IPS-18a (cell line): Measurements from ENCODE around the gene DHRS4L2.
A peak's percentile ranks its signal among the peaks of the same experiment; 100 is the strongest.
"Not testable (repeated sequence)": the region's sequence is repeated elsewhere in the genome, so short reads cannot be mapped to it uniquely, and the experiment has no call there.

Experiments used
- H3K27ac ChIP-seq: one replicate; pipeline ENCODE4 v1.5.1; 2013; ENCODE audit warnings: low read length
- H3K27me3 ChIP-seq: one replicate; pipeline ENCODE4 v1.6.1; 2013; ENCODE audit warnings: mild to moderate bottlenecking, low read length; ENCODE audit not compliant: control insufficient read depth, insufficient read depth
- H3K36me3 ChIP-seq: one replicate; pipeline ENCODE4 v1.6.1; 2013; ENCODE audit warnings: low read depth, low read length; ENCODE audit not compliant: control insufficient read depth
- H3K4me1 ChIP-seq: one replicate; pipeline ENCODE4 v1.6.1; 2013; ENCODE audit warnings: low read depth, low read length; ENCODE audit not compliant: control insufficient read depth
- H3K4me3 ChIP-seq: one replicate; pipeline ENCODE4 v1.5.1; 2013; ENCODE audit warnings: low read length
- H3K9ac ChIP-seq: one replicate; pipeline ENCODE4 v1.6.1; 2013; ENCODE audit warnings: mild to moderate bottlenecking, low read length, moderate library complexity
- H3K9me3 ChIP-seq: one replicate; pipeline ENCODE4 v1.6.1; 2013; ENCODE audit warnings: low read depth, low read length; ENCODE audit not compliant: control insufficient read depth

Gene DHRS4L2

DNA sequence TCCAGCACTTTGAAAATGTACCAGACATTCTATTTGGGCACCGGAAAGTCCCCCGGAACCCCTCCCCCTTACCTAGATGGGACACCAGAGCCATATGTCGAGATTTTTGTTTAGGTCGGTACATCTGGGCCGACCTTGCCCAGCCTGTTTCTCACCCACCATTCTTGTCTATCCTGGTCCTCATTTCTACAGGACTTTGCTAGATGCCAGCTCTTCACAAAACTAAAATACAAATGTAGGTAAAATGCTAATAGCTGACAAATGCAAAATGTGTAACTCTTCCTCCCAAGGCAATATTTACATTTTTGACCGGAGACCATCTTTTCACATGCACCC is 34.5 kb upstream of the DHRS4L2 start:
- H3K9ac ChIP-seq, result peak overlapping the region; percentile 91
- H3K9me3 ChIP-seq, H3K27me3 ChIP-seq, H3K27ac ChIP-seq, H3K36me3 ChIP-seq, H3K4me1 ChIP-seq: not testable (repeated sequence)
- peak overlapping the region; percentile 98 for H3K4me3 ChIP-seq

DNA sequence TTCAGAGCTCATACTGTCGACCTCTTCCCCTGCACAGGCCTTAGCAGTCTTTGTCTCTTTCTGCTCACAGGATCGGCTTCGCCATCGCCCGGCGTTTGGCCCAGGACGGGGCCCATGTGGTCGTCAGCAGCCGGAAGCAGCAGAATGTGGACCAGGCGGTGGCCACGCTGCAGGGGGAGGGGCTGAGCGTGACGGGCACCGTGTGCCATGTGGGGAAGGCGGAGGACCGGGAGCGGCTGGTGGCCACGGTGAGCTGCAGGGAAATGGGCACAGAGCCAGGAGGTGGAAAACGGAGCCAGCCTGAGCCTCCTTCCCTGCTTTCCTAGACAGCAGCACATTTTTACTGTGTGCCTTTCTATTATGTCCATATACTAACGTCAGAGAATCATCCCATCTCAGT is 33.8 kb upstream of the DHRS4L2 start:
- not testable (repeated sequence) for H3K4me1 ChIP-seq, H3K9me3 ChIP-seq, H3K27ac ChIP-seq, H3K4me3 ChIP-seq, H3K36me3 ChIP-seq, H3K27me3 ChIP-seq, H3K9ac ChIP-seq

DNA sequence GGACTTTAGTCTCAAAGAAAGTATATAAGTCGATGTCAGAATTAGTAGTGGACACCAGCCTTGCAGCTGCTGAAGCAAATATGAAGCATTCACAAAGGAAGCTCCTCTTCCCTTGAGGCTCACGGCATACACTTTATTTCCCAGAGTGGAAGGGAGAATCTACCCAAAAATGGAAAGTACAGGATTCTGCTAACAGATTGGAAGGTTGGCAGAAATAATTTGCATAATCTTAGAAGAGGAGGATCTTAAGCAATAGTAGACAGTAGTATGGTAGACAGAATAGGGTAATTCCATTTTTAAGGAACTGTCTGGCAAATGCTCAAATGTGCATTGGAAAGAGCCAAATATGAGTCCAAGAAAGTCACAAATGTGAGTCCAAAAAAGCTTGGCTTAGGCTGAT is 32.9 kb upstream of the DHRS4L2 start:
- not testable (repeated sequence) for H3K4me3 ChIP-seq, H3K4me1 ChIP-seq, H3K27me3 ChIP-seq, H3K27ac ChIP-seq, H3K9ac ChIP-seq, H3K36me3 ChIP-seq, H3K9me3 ChIP-seq

DNA sequence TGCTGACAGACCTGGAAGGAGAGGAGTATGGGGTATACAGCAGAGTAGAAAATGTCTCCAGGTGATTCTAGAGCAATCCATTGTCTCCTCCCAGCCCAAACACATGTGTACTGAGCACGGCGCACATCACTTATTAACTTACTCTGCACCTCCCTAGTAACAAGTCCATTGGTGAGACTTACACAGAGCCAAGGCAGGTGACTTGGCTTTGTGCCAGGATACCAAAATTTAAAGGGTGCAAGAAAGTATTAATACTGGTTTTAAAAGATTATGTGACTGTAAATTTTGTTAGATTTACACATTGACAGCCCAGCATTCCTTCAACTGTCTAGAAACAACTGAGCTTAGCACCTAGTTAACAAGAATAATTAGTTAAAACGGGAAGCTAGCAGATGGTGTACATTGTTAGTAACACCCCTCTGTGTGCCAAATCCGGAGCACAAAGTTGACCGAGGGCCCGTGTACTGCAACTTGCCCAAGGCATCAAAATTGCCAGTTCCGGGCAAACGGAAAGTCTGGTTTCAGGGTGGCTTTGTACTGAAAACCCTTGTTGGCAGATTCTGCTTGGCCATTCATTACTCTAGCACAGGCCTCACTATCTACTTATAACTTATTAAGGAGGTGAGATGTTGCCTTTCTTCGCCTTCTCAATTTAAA is 30.7 kb upstream of the DHRS4L2 start:
- not testable (repeated sequence) for H3K27ac ChIP-seq, H3K9ac ChIP-seq, H3K36me3 ChIP-seq, H3K27me3 ChIP-seq, H3K4me1 ChIP-seq, H3K9me3 ChIP-seq, H3K4me3 ChIP-seq

DNA sequence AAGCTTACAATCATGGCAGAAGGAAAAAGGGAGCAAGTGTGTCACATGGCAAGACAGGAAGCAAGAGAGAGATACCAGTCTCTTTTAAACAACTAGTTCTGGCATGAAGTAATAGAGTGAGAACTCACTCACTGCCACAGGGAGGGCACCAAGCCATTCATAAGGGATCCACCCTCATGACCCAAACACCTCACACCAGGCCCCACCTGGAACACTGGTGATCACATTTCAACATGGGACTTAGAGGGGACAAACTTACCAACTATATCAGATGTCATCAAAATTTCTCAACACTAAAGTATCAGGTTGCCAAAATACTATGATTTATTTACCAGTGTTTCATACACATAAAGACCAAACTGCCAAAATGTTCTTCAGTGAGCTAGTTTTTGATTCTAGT is 27.8 kb upstream of the DHRS4L2 start:
- not testable (repeated sequence) for H3K36me3 ChIP-seq, H3K4me3 ChIP-seq, H3K9ac ChIP-seq

DNA sequence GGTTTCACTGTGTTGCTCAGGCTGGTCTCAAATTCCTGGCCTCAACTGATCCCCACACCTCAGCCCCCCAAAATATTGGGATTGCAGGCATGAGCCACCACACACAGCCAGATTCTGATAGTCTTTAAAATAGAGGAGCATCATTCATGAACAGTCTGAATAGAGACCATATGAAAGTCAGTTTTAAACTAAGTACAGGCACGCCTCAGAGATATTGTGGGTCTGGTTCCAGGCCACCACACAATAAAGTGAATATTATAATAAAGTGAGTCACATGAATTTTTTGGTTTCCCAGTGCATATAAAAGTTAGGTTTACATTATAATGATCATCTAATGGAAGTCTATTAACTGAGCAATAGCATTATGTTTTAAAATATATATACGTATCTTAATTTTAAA is 27.0 kb upstream of the DHRS4L2 start:
- not testable (repeated sequence) for H3K36me3 ChIP-seq, H3K27me3 ChIP-seq, H3K4me1 ChIP-seq, H3K9ac ChIP-seq, H3K27ac ChIP-seq, H3K9me3 ChIP-seq, H3K4me3 ChIP-seq

More for the DNA sequence above, 27.8 kb upstream of the DHRS4L2 start:
- H3K4me1 ChIP-seq, H3K9me3 ChIP-seq, H3K27me3 ChIP-seq, H3K27ac ChIP-seq: not testable (repeated sequence)

DNA sequence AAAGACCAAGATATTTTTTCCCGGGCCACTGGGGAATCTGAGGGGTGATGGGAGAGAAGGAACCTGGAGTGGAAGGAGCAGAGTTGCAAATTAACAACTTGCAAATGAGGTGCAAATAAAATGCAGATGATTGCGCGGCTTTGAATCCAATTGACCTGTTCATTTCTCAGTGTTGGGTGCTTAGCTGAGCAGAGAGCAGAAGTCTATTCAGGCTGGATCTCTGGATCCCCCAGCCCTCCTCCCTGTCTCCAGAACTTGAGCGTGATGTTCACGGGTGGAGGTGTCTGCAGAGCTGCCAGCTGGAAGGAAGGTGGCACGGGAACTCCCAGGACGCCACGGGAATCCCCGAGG is 19.6 kb upstream of the DHRS4L2 start:
- H3K36me3 ChIP-seq, H3K9me3 ChIP-seq, H3K9ac ChIP-seq, H3K4me1 ChIP-seq, H3K4me3 ChIP-seq, H3K27me3 ChIP-seq, H3K27ac ChIP-seq: not testable (repeated sequence)

DNA sequence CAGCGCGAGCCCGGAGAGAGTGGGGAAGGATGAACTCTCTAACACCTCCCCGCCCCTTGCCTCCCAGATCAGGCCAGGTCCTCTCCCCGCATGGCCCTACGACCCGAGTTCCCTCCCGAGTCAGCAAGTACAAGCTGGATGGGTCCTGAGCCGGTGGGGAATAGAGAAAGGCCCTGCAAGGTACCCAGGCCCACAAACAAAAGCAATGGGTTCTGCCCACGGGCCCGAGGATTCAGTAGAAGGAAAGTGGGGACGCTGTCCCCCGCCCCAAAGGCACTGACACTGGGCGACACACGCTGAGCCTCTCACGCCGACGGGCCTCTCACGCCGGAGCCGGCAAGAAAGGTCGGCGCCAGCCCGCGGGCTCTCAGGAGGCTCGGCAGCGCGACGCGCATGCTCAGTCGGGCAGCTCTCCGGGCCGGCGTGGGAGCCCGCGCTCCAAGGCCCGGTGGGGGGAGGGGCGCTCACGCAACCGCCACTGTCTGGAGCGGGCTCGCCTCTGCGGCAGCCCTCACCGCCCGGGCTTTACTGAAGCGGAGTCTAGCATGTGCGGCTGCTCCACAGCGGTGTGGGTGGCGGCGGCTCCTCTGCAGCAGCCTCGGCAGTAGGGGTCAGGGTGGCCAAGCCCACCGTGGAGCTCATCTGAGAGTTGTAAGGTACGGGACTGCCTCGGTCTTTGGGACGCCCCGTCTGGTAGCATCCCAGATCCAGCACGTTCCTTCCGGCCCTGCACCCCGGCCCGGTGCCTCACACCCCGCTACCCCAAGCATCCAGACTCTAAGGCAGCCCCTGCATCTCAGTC is 19.0 kb upstream of the DHRS4L2 start:
- H3K27ac ChIP-seq, H3K27me3 ChIP-seq, H3K9me3 ChIP-seq, H3K9ac ChIP-seq, H3K4me3 ChIP-seq, H3K36me3 ChIP-seq, H3K4me1 ChIP-seq: not testable (repeated sequence)

DNA sequence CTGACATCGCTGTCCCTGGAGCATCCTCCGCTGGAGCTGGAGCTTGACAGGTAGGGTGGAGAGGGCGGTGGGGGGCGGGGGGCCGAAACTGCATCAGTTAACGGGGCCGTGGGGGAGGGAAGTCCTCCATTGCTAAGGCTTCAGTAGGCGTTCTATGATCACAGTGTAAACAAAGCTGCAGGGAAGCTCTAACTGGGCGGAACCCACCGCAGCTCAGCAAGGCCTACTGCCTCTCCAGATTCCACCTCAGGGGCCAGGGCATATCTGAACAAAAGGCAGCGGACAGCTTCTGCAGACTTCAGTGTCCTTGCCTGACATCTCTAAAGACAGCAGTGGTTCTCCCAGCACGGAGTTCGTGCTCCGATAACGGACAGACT is 18.5 kb upstream of the DHRS4L2 start:
- H3K4me1 ChIP-seq, H3K4me3 ChIP-seq, H3K9ac ChIP-seq: not testable (repeated sequence)

DNA sequence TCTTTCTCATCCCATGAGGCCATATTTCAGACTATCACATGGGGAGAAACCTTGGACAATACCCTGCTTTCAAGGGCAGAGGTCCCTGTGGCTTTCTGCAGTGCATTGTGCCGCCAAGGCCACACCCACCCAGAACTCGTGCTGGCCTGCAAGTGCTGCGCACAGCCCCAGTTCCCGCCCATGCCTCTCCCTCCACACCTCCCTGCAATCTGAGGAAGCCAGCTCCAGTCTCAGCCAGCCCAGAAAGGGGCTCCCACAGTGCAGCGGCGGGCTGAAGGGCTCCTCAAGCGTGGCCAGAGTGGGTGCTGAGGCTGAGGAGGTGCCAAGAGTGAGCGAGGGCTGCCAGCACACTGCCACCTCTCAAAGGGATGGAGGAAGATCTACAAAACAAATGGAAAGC is 15.6 kb upstream of the DHRS4L2 start:
- H3K4me3 ChIP-seq, H3K9ac ChIP-seq, H3K36me3 ChIP-seq, H3K27ac ChIP-seq, H3K4me1 ChIP-seq, H3K27me3 ChIP-seq, H3K9me3 ChIP-seq: not testable (repeated sequence)

More for the DNA sequence above, 18.5 kb upstream of the DHRS4L2 start:
- not testable (repeated sequence) for H3K27me3 ChIP-seq, H3K27ac ChIP-seq, H3K36me3 ChIP-seq, H3K9me3 ChIP-seq

DNA sequence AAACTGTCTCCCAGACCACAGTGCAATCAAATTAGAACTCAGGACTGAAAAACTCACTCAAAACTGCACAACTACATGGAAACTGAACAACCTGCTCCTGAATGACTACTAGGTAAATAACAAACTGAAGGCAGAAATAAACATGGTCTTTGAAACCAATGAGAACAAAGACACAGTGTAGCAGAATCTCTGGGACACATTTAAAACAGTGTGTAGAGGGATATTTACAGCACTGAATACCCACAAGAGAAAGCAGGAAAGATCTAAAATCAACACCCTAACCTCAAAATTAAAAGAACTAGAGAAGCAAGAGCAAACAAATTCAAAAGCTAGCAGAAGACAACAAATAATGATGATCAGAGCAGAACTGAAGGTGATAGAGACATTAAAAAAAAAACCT is 14.7 kb upstream of the DHRS4L2 start:
- not testable (repeated sequence) for H3K9ac ChIP-seq, H3K27ac ChIP-seq, H3K27me3 ChIP-seq

DNA sequence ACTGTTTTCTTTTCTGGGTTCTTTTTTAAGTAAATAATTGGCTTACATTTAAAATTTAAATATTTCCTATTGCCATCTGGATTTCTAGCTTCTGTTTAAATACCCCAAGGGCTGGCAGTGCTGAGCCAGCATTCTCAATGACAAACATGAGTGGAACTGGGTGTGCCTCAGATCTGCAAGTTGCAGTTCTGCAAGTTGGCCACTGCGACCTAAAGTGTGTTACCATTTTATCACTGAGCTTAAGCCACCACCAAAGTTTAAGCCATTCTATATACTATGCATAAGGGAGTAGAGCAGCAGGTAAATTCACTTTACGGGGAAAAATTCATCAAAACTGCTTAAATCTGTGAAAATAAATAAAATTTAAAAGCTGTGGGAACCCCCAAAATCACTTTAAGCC is 11.5 kb upstream of the DHRS4L2 start:
- H3K36me3 ChIP-seq, H3K9me3 ChIP-seq, H3K4me3 ChIP-seq, H3K9ac ChIP-seq, H3K27me3 ChIP-seq, H3K27ac ChIP-seq, H3K4me1 ChIP-seq: not testable (repeated sequence)

More for the DNA sequence above, 14.7 kb upstream of the DHRS4L2 start:
- H3K4me1 ChIP-seq, H3K4me3 ChIP-seq, H3K9me3 ChIP-seq, H3K36me3 ChIP-seq: not testable (repeated sequence)
